HTR-8/SVneo (cell line): Measurements from ENCODE around the gene TSEN54.

ENCODE experiments used
- DNase-seq: peaks from one replicate; pipeline ENCODE4 v3.0.0; 2011; ENCODE audit warnings: low spot score, mixed read lengths; ENCODE audit not compliant: insufficient read length
- FAIRE-seq: peaks from 2 replicates; lab custom pipeline; 2011; peaks lifted over from hg19 to GRCh38; lab: Jason Lieb, UNC

Gene TSEN54

GRCh38 chr17:75487351-75488070, 28.8 kb upstream of the TSEN54 start:
- no peak for FAIRE-seq
- DNase-seq: no peak

DNA sequence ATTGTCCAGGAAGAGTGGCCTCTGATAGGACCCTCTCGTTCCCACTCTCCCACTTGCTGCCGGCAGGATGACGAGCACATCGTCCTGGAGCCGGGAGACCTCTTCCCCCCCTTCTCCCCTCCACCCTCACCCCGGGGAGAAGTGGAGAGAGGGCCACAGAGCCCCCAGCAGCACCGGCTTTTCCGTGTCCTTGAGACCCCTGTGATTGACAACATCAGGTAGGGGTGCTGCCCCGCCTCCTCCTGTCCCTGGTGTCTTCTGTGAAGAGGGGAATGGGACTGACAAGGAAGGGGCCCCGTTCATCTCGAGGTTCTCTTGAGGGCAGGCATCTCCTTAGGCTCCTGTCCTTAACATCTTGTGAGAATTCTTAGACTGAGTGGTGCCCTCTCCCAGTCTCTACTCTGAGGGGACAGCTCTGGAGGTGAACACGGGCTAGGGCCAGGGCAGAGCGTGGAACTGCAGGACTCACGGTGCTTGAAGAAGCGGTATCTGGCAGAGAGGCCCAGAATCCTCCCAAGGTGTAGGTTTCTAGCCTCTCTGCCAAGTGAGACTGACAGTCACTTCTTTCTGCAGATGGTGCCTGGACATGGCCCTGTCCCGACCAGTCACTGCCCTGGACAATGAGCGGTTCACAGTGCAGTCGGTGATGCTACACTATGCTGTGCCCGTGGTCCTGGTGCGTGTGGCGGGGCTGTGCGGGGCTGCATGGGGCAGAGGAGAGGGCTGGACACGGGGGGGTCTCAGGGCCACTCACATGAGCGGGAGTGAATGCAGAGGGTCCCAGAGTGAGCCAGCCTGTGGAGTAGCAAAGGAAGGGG, 27.4 kb upstream of the TSEN54 start:
- FAIRE-seq: peak; percentile 4
- no peak for DNase-seq

DNA sequence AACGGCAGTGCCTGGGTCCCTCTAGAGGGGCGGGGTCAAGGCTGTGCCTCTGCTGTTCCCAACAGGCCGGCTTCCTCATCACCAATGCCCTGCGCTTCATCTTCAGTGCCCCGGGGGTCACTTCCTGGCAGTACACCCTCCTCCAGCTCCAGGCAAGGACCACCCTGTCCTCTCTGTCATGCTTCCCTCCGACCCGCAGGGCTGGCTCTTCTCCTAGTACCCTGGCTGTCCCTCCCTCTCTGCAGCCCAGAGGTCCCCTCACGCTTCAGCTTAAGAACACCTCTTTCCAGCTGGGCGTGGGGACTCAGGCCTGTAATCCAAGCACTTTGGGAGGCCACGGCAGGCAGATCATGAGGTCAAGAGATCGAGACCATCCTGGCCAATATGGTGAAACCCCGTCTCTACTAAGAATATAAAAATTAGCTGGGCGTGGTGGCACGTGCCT, 26.8 kb upstream of the TSEN54 start:
- FAIRE-seq (no peak), DNase-seq (no peak)

- FAIRE-seq: no peak
Measured at GRCh38 chr17:75490173-75490743, 26.1 kb upstream of the TSEN54 start.

DNA sequence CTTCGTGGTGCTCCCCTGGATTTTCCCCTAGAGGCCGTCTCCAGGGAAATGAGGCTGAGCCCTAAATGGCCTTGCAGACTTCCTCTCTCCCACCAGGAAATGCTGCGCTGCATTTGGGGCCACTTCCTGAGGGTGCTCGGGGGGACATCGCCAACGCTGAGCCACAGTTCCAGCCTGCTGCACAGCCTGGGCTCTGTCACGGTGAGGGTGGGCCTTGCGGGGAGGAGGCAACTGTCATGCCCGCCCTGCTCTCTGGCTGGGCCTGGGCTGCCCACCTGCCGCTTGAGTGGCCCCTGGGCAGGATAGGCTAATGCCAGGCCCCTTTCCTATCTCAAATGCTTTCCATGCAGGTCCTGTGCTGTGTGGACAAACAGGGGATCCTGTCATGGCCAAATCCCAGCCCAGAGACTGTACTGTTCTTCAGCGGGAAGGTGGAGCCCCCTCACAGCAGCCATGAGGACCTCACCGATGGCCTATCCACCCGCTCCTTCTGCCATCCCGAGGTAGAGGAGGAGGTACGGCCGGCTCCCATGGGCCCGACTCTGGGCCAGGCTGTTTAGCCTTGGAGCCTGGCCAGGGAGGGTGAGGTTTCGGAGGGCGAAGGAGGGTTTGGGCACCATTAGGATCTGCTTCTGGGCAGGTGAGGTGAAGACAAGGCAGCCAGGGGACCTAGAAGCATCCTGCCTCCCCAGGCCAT, 25.2 kb upstream of the TSEN54 start:
- no peak for DNase-seq
- no peak for FAIRE-seq

More at GRCh38 chr17:75490173-75490743, 26.1 kb upstream of the TSEN54 start:
- no peak for DNase-seq

DNA sequence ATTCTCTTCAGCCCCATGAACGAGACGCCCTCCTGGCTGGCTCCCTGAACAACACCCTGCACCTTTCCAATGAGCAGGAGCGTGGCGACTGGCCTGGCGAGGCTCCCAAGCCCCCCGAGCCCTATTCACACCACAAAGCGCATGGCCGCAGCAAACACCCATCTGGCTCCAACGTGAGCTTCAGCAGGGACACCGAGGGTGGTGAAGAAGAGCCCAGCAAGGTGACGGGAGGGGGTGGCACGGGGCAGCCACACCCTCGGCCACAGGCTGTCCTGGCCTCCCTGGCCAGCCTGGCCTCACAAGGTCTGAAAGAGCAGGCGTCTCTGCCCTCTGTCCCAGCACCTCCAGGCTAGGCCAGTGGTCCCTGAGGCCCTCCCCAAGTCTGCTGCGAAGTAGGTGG, 24.6 kb upstream of the TSEN54 start:
- FAIRE-seq (no peak), DNase-seq (no peak)

GRCh38 chr17:75492555-75493168, 23.7 kb upstream of the TSEN54 start:
- FAIRE-seq (no peak), DNase-seq (no peak)

GRCh38 chr17:75493476-75494129, 22.7 kb upstream of the TSEN54 start:
- FAIRE-seq (no peak), DNase-seq (no peak)

DNA sequence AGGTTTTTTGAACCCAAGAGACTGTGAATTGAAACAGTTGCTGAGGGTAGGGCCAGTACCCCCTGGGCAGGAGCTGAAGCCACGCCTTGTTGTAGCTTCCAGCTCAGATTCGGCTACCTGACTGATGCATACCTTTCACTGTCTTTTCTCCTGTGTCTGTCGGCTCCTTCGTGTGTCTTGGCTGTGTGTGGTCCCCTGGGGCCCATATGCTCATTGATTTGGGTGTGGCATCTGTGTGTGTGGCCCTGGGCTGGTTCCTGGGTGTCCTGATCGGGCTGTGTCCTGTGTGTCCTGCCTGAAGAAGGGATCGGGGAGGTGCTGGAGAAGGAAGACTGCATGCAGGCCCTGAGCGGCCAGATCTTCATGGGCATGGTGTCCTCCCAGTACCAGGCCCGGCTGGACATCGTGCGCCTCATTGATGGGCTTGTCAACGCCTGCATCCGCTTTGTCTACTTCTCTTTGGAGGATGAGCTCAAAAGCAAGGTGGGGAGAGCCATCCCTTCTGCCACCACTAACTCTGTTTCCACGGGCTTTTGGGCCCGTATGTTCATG, 21.9 kb upstream of the TSEN54 start:
- DNase-seq: no peak
- no peak for FAIRE-seq

GRCh38 chr17:75496005-75496404, 20.3 kb upstream of the TSEN54 start:
- peak; percentile 40 for FAIRE-seq
- no peak for DNase-seq

GRCh38 chr17:75498039-75498725, 18.1 kb upstream of the TSEN54 start:
- DNase-seq (no peak), FAIRE-seq (no peak)

GRCh38 chr17:75498726-75499213, 17.6 kb upstream of the TSEN54 start:
- peak; percentile 52 for FAIRE-seq
- DNase-seq: no peak

- FAIRE-seq (no peak), DNase-seq (no peak)
Measured at GRCh38 chr17:75499313-75500022, 16.9 kb upstream of the TSEN54 start.

DNA sequence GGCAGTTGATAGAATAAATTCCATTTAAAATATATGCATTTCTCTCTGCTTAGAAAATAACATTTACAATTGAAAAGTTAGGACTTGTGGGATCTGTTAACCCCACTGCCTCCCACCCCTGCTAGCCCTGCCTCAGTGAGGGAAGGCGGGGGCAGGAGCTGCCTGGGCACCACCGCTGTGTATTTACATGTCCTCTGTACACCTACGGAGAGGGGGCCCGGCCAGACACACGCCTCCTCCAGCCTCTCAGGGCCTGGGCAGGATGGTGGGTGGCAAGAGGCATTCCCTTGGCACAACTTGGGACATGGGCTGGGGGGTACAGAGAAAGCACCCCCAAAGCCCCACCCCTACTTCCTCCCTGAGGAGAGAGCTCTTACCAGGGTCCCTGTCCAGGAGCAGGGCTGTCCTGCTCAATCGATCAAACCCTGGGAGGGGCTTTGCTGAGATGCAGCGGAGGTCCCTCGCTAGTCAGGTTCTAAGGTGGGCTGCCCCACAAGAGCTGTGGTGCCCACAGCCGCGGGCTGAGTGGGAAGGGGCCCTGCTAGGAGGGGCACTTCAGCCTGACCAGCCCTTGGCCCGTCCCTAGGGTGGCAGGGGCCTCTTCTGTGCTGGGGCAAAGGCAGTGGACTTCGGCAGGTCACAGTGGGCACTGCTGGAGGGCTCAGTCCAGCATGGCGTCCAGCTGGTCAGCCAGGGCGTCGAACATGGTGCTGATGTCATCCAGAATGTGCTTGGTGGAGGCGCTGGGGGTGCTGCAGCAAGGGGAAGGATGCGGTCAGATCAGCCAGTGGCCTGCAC, 15.7 kb upstream of the TSEN54 start:
- DNase-seq: no peak
- FAIRE-seq: peak; percentile 51

GRCh38 chr17:75501378-75502071, 14.8 kb upstream of the TSEN54 start:
- FAIRE-seq: no peak
- DNase-seq: no peak

DNA sequence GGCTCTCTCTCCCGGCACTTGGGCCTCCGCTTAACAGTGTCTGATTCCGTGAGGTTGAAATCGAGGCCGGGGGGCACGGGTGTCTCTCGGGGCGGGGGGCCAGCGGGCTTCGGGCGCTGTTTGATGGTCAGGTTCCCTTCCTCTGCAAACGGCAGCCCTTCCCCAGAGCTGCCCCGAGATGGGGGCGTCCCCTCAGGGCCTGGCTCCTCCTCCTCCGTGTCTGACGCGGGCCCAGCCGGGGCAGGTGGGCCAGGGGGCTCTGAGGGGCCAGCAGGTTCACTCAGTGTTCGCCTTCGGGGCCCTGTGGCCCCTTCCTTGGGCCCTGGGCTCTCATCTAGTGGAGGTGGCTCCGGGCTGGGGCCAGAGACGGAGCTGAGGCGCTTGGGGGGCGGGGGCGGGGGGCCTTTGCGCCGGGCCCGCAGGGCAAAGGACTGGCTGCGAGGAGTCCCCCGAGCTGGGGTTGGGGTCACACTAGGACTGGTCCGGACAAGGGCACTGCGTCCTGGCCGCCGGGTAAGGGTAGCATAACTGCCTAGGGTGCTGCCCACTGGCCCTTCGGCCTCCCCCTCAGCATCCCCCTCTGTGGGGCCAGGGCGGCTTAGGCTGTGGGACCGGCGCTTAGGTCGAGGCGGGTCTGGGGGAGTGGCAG, 14.1 kb upstream of the TSEN54 start:
- FAIRE-seq: no peak
- no peak for DNase-seq
